ENCODE data around the gene CEACAM5. TPM values are rescaled to one million over a fixed set of nuclear protein-coding genes. Genes with fewer than 3 reads are reported as not detected.

The CEACAM5 gene
- total and polyA plus RNA-seq, 2 of the 4 experiments (the other 2 are of a cell fraction) = not detected

DNA sequence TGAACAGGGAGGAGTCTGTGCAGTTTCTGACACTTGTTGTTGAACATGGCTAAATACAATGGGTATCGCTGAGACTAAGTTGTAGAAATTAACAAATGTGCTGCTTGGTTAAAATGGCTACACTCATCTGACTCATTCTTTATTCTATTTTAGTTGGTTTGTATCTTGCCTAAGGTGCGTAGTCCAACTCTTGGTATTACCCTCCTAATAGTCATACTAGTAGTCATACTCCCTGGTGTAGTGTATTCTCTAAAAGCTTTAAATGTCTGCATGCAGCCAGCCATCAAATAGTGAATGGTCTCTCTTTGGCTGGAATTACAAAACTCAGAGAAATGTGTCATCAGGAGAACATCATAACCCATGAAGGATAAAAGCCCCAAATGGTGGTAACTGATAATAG is 63.0 kb downstream of the CEACAM5 start:
- H3K27ac ChIP-seq (ENCODE audit: insufficient read depth, low read length) = no peak overlapping the region
- no peaks in the 10 kb centered on the region for H3K79me1 ChIP-seq (ENCODE audit: low read depth in 1 of 2, low read length in 2 of 2)
- H4K5ac ChIP-seq (ENCODE audit: low read depth, low read length) = no peak overlapping the region
- ChIA-PET POLR2A (ENCODE audit: unreplicated experiment) (no interaction called here), CTCF (no interaction called here)
- dilution Hi-C loops (cut with HindIII; ENCODE audit: low sequenced_read_pairs, unreplicated experiment) (no loop called here), in situ Hi-C loops (cut with MboI; ENCODE audit: low sequenced_read_pairs) (no loop called here), intact Hi-C loops (cut with micrococcal nuclease) (no loop called here)
- no peak overlapping the region for H2BK120ac ChIP-seq (ENCODE audit: low read depth, low read length)
- H2AK9ac ChIP-seq (replicated peaks; ENCODE audit: low read depth, low read length, poor library complexity) = no peak overlapping the region
- H3K14ac ChIP-seq (replicated peaks; ENCODE audit: low read depth, low read length) = no peak overlapping the region
- H3K4ac ChIP-seq (ENCODE audit: low read depth, low read length) = no peak overlapping the region
- TF ChIP-seq CEBPB (IDR thresholded peaks at IDR 0.05; ENCODE audit: low read depth, low read length) = no peak
- TF ChIP-seq RAD21 (IDR thresholded peaks at IDR 0.05; ENCODE audit: low read length) = no peak
- no peak for TF ChIP-seq NFE2L2 (IDR thresholded peaks at IDR 0.05; ENCODE audit: low read depth, low read length)
- no peak for TF ChIP-seq RCOR1 (IDR thresholded peaks at IDR 0.05; ENCODE audit: insufficient replicate concordance, low read length)
- TF ChIP-seq, protein P1, sequence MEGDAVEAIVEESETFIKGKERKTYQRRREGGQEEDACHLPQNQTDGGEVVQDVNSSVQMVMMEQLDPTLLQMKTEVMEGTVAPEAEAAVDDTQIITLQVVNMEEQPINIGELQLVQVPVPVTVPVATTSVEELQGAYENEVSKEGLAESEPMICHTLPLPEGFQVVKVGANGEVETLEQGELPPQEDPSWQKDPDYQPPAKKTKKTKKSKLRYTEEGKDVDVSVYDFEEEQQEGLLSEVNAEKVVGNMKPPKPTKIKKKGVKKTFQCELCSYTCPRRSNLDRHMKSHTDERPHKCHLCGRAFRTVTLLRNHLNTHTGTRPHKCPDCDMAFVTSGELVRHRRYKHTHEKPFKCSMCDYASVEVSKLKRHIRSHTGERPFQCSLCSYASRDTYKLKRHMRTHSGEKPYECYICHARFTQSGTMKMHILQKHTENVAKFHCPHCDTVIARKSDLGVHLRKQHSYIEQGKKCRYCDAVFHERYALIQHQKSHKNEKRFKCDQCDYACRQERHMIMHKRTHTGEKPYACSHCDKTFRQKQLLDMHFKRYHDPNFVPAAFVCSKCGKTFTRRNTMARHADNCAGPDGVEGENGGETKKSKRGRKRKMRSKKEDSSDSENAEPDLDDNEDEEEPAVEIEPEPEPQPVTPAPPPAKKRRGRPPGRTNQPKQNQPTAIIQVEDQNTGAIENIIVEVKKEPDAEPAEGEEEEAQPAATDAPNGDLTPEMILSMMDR (conservative IDR thresholded peaks at IDR 0.05; ENCODE audit: low read depth, low read length) = no peak
- no peak for TF ChIP-seq BHLHE40 (IDR thresholded peaks at IDR 0.05; ENCODE audit: low read depth, low read length)
- no peak overlapping the region for H2BK20ac ChIP-seq (ENCODE audit: low read depth, low read length)
- no peak overlapping the region for H4K8ac ChIP-seq (ENCODE audit: low read depth in 2 of 2, low read length in 2 of 2)
- ATAC-seq (ENCODE audit: low read depth) (no peak), DNase-seq (no peak)
- no peak overlapping the region for H3K56ac ChIP-seq (ENCODE audit: extremely low read depth, insufficient read depth, low read length)
- peaks cover 2% of the 10 kb centered on the region; the same call in 1 of the 2 replicates for H3K27me3 ChIP-seq (ENCODE audit: control insufficient read depth, insufficient read depth, low read length)
- no peaks in the 10 kb centered on the region for H3K4me1 ChIP-seq (ENCODE audit: control insufficient read depth, insufficient read depth, low read length)
- H3K36me3 ChIP-seq (ENCODE audit: control insufficient read depth, insufficient read depth, low read length) = no peaks in the 10 kb centered on the region
- H2BK15ac ChIP-seq (ENCODE audit: low read depth, low read length) = no peak overlapping the region
- no peak overlapping the region for H3K23ac ChIP-seq (ENCODE audit: low read depth, low read length)
- no peak overlapping the region for H3K18ac ChIP-seq (ENCODE audit: low read depth, low read length)
- no TSS peak for BruUV-seq (replicated peaks)
- H3K9ac ChIP-seq (ENCODE audit: low read depth, low read length) = no peak overlapping the region
- no peak overlapping the region for H4K91ac ChIP-seq (ENCODE audit: insufficient read depth, low read depth, low read length)
- no peak overlapping the region for H3K4me2 ChIP-seq (ENCODE audit: low read depth, low read length)
- WGBS, 2 experiments (ENCODE audit: extremely low coverage in 2 of 2, insufficient read length in 1 of 2) = no CpG with 5 or more reads among the region's 2 CpGs
- no peak overlapping the region for H3K4me3 ChIP-seq (ENCODE audit: insufficient read depth, low read depth, low read length)
- no peak overlapping the region for H2AFZ ChIP-seq (replicated peaks; ENCODE audit: low read length, poor library complexity)
- H3K9me3 ChIP-seq (ENCODE audit: control insufficient read depth, insufficient read depth, low read length) = no peaks in the 10 kb centered on the region
- no peaks in the 10 kb centered on the region for H4K20me1 ChIP-seq (ENCODE audit: insufficient read depth, low read length)
- H2BK5ac ChIP-seq (ENCODE audit: low read depth, low read length, poor library complexity, severe bottlenecking) = no peak overlapping the region
- H2AK5ac ChIP-seq (ENCODE audit: low read depth, low read length) = no peak overlapping the region
- H3K9me1 ChIP-seq (ENCODE audit: insufficient read depth, low read length) = no peaks in the 10 kb centered on the region

Data from IMR-90 (cell line).